C1 segment of cervical spinal cord (tissue), 14 donors: ENCODE results near the gene HDAC4.

Experiments used
- DNase-seq, 14 donors: peaks; one replicate each; lab custom pipeline; 2025; lab: John Stamatoyannopoulos, UW

HDAC4 gene

DNA sequence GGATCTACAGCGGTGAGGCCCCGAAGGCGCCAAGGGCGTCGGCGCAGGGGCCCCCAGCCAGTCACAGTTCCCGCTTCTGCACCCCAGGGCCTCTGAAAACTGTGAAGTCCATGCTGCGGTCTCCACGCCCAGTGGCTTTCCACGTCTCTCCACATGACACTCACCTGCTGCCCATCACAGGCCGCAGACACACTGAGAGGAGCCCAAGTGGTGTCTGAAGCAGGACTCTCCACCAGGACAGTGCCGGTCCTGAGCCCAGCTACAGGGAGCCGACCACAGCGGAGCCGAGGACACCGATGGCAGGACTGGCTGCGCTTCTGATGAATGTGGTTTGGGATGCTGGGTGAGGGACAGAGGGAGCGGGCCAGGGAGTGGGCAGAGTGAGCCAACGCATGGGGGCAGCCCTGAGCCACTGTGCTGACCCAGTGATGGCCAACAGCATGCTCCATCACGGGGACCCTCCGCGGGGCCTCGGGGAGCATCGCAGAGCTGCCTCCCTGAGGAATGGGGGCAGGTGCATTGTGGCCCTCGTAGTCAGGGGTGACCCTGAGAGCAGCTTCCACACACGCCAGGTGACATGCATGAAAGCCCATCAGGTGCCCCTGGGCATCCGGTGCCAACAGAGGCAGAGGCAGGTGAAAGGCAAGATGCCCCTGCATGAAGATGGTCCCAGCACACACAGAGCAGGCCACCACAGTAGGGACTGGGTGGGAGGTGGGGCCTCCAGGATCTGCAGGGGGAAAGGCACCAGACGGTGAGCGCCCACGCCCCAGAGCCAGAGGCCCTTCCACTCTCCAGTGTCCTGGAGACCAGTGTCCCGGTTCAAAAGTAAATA is 116.6 kb downstream of the HDAC4 start:
- DNase-seq = no peak

DNA sequence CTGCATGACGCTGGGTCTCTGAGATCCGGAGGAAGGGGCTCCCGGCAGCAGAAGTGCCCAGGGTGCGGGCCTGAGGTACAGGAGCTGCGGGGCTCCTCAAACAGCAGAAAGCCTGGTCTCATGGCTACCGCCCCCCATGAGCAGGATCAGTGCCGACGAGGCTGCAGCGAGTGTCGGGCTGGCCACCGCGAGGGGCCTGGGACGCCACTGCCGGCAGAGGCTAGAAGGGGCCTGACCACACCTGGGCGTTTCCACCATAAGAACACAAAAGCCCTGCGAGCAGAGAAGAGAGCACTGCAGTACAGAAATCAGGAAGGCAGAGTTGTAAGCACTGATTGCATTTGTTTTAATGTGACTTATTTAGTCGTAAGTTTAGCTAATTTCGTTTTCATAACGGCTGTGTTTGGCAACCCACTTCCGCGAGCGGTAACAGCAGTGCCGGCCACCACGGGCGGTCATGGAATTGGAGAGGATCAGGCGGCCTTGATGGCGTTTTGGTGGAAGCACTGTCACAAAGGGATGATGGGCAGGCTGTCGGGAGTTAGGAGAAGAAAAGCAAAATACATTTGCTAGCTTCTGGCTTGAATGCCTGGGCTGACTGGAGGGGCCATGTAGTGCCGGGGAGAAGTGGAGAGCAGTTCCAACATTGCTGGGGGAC is 117.4 kb downstream of the HDAC4 start:
- no peak for DNase-seq

DNA sequence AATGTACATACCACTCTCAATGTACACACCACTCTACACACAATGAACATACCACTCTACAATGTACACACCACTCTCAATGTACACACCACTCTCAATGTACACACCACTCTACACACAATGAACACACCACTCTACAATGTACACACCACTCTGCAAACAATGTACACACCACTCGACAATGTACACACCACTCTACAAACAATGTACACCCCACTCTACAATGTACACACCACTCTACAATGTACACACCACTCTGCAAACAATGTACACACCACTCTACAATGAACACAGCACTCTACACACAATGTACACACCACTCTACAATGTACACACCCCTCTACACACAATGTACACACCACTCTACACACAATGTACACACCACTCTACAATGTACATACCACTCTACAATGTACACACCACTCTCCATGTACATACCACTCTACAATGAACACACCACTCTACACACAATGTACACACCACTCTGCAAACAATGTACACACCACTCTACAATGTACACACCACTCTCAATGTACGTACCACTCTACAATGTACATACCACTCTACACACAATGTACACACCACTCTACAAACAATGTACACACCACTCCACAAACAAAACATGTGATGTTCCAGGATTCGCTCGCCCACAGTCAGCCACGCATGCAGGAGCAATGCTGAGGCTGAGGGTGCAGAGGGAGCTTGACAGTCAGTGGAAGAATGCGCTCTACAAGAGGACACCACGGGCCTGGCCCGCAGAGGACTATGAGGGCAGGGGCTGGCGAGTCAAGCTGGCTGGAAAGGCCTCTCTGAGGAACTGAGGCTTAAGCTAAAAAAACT is 118.2 kb downstream of the HDAC4 start:
- no peak for DNase-seq

DNA sequence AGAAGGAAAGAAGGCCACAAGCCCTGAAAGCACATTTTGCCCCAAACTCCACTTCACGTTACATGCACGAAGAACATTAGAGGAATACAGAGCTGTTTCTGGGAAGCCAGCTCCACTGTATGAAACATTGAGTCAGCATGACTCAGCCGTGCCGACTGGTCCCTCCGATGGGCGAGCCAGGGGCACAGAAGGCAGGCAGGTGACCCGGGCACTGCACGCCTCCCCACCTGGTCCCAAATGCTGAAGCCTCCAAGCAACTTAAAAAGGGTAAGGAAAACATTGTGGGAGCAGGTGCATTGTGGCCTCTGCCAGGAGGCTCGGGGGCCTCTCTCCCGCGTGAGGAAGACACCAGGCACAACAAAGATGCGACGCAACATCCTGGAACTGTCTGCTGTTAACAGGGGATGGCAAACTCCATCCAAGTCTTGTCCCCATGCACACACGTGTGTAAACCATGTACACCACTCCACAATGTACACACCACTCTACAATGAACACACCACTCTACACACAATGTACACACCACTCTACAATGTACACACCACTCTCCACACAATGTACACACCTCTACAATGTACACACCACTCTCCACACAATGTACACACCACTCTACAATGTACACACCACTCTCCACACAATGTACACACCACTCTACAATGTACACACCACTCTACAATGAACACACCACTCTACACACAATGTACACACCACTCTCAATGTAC is 120.4 kb downstream of the HDAC4 start:
- peak in 1 of 14 donors; percentile 60 for DNase-seq

DNA sequence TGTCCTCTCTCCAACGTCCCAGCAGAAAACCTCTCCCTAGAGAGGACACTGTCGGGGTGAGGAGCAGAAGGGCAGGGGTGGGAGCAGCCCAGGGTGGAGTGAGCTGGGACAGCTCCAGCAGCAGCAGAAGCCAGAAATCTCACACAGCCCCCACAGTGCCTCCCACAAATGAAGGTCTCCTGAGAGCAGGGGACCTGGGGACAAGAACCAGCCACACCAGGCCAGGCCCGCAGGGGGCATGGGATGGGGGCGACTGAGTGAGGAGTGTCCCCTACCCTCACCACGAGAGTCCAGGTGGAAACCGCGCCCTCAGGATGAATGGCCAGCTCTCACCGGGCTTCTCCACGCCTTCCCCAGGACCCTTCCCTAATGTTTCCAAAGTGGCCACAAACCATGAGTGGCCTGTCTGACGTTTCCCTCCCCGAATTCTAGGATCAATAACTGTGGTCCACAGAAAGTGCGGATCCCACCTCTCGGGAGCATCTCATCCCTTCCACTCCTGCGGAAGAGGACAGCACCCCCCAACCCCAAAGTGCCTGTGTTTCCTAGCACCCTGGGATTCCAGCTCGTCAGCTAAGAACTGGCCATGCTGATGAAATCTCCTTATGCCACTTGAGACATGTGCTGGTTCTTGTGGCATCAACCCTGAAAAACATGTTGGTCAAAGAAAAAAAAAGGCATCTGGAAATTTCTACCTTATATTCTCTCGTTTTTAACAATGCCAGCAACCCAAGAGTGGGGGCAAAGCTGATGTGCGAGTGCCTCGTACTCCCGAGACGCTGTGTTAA is 121.1 kb downstream of the HDAC4 start:
- no peak for DNase-seq

DNA sequence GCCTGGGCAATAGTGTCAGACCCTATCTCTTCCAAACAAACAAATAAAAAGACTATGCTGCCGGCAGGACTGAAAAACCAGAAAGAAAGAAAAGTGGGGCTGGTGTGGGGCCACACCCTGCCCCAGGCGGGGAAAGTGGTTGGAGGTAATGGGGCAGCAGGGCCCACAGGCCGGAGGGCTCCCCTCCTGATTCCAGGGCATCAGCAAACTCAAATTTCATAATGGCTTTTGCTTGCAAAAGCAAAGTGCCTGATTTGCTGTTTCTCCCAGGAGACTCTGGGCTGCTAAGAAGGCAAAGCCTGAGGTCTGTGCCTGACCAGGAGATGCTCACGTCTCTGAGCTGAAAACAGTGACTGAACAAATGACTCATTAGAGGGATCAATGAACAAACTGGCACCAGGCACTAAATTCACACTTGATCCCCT is 121.9 kb downstream of the HDAC4 start:
- no peak for DNase-seq

DNA sequence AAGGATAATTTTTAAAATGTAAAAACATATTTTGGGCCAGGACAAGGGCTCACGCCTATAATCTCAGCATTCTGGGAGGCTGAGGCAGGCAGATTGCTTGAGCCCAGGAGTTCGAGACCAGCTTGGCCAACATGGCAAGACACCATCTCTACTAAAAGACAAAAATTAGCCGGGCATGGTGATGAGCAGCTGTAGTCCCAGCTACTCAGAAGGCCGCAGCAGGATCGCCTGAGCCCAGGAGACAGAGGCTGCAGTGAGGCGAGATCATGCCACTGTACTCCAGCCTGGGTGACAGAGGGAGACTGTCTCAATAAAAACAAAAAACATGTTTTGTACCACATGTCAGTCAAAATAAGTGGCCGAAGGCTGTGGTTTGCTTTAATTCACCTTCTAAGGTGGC is 122.5 kb downstream of the HDAC4 start:
- DNase-seq = no peak

DNA sequence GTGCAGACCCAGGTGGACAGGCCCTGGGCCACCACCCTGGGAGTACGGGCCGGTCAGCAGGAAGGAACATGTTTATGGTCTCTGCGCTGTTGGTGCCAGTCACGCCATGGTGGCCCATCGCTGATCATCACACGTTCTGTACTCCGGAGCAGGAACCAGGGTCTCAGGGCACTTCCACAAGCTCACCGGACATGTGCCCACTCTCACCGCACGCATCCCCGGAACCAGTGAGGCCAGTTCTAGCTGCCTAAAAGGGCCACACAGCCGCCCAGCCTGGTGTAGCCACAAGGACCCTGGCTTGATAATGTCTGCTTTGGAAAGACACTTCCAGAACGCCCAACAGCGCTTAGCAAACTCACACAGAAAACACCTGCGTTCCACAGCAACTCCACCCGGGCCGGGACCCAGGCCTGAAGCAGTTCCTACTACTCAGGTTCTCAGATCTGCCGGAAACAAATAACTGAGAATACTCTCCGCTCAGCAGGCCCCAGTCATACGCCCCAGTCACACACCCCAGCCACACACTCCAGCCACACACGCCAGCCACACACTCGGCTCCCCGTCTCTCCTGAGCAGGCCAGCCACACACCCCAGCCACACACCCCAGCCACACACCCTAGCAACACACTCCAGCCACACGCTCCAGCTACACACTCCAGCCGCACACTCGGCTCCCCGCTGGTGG is 123.3 kb downstream of the HDAC4 start:
- no peak for DNase-seq

DNA sequence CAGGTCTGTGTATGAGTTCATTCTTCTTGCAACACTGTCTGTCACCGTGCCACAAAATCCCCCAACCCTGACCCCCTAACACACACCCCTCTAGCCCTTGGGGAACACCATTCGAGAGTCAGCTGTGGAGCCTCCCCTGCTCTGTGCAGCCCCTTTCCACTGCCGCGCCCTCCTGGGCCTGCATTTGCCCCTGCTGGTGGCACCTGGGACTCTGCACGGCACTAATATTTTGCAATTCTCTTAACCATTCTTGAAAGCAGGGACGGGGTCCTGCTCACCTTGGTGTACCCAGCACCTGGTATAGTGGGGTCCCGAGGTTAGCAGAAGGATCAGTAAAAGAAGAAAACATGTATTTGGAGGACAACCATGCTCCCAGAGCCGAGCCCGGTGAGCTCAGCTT is 124.0 kb downstream of the HDAC4 start:
- DNase-seq = no peak

DNA sequence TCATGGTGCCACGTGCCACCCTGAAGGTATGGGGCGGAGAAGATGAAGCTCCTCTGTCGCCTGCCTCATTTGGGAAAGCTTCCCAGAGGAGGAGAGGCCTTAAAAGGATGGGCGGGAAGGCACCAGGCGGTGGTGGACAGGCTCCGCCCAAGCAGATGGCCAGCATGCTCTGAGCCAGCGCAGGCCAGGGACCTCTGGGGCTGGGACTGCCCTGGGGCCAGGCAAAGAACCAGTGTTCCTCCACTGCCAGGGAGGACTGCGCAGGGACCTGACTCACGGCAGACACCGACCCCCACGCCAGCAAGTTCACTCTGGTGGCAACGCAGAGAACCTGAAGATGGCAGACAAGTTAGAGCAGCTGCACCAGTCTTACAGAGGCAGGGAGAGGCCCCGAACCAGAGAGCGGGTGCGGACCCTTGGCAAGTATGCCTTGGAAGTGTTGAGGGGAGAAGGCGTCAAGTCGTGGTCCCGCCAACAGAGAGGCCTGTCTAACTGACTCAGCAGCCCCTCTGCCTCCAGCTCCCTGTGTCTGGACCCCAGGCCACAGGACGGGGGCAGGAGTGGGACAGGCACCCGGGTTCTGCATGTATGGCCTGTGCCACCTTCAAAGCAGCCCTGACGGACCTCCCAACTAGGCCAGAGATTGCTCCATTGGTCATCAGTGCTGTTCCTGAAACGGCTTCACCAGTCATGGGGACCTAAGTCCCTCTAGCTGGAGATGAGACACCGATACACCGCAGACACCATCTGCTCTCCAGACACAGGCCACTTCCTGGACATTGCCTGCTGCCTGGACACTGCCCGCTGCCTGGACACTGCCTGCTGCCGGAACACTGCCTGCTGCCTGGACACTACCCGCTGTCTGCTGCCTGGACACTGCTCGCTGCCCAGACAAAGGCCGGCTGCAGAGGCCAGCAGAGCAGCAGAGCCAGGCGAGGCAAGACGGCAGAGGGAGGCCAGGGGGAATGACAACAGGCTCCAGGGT is 124.7 kb downstream of the HDAC4 start:
- peak in 10 of 14 donors; percentile 29 to 89 (median 58) for DNase-seq

DNA sequence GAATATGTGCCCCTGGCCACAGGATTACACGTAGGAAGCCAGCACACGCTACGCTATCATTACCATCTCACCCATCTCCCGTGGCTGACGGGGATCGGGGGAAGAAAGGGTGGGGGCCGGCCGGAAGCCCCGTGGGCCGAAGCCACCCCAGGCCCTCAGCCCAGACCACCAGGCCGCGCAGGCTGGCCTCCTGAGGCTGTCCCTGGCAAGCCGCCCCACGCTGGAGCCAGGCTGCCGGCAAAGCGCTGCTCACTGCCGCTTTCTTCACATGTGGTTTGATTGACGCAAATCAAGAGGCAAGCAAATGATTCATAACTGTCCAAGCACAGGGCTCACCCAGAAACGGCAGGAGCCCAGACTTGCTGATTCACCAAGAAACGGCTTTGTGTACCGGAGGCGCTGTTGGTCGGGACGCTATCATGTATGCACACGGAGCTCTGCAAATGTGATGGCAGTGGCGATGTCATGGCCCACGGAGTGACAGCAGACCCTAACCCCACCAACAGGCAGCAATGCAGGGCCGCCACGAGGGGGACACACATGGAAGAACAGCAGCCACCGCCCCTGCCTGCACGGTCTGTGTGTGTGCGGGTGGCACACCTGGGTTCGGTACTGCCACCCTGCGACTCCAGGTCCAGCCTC is 125.7 kb downstream of the HDAC4 start:
- peak in 5 of 14 donors; percentile 34 to 74 (median 56) for DNase-seq

DNA sequence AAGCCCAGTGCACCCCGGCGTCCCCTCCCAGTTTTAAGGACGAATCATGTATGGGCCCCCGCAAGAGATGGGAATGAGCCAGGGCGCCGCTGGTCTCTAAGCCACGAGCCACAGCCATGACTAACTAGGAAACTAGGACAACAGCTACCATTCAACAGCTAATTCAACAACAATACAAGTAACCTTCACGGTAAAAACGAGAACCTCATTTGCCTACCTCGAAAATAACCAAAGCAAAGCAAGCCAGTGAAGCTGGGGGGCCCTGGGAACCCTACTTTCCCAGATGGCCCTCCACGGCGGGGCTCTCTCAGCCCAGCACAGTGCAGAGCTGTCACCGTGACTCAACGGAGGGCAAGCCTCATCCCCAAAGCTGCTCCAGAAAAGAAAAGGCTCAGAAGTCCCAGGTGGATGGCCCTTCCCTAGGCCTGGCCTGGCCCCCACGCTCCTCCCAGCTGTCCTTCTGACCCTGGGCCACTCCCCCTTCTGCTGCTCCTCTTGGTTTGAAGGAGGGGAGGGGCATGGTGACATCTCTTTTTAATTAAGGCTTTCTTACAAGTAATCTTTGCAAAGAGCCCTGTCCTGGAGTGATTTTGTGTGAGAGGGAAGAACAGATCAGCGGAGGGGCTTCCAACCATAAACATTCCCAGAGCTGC is 126.3 kb downstream of the HDAC4 start:
- peak in 1 of 14 donors; percentile 52 for DNase-seq

DNA sequence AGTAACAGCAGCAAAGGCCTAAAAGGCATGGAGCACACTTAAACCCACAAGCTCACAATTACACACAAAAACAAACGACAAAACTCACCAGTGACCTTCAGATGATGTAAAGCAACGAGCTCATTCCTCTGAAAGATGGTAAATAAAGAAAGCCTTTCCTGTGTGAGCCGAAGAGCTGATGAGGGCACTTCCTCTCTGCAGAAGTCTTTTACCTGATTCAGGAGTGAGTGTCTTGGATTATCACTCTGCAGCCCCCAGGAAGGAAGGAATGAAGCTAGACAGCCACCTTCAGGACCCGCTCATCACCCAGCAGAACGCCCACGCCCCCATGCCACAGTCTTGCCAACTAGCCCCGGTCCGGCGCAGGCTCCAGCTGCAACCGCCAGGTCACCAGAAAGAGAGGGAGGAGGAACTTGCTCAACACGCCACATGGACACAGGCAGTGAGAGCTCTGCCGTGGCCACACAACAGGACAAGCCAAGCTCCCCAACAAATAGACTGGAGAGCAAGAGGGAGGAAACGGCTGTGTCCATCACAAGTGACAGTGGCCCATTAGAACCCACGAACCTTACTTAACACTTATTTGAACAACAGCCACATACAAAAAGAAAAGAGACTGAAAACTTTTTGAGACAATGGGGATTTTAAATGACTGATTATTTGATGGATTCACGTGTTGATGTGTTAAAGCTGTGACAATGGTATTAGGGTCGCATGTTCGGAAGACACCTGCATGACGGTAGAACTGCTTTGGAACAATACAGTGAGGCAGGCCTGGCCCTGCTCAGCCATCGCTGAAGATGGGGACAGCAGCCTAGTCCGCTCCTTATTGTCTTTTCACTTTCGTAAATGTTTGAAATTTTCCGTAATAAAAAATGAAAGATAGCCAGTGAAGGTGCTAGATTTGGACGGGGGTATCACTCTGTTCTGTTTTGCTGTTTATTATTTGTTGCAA is 127.3 kb downstream of the HDAC4 start:
- DNase-seq = no peak

DNA sequence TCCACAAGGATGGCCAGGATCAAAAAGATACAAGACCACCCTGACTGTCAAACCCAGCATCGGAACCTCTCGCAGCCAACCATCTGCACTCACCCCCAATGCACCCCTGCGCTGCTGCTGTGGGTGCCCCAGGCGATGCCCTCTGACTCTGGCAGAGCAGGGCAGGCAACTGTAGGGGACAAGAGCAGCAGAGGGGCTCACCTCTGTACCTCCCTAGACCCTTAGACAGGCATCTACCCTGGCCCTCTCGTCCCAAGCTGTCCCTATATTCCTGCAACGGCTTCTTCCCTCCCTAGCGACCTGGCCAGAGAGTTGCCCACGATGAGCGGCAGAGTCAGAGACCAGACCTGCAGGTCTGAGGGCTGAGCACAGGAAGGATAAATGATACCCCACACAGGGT is 128.2 kb downstream of the HDAC4 start:
- no peak for DNase-seq

DNA sequence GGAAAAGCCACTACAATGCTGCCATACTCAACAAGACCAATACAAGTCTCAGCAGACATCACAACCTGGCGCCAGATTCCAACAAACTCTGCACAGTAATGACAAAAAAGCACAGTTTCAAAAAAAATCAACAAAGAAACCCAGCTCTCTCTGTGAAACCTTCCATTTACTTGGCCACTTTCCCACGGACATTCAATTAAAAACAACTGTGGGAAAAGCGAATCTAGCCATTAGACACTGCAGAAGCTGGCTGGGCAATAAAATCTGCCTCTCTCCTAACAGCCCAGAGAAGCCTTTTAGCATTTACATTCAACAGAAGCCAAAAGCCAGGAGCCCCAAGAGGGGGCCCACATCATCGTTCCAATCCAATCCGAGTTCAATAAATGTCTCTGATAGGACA is 128.9 kb downstream of the HDAC4 start:
- DNase-seq = no peak

DNA sequence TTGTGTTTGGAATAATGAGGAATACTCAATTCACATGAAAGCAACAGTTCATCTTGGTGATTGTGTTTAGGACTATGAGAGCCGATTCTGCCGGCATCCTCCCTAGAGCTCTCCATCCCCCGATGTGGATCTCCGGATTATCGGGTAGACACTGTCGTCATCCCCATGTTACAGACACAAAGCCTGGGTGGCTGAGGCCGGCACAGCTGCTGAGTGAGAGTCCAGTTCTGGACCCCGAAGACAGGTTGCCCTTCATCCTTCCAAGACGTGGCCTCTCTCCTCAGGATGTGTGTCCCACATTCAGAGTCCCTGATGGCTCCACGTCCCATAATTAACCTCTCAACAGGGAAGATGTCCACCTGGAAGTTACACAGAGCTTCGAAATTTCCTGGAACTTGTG is 129.3 kb downstream of the HDAC4 start:
- no peak for DNase-seq

DNA sequence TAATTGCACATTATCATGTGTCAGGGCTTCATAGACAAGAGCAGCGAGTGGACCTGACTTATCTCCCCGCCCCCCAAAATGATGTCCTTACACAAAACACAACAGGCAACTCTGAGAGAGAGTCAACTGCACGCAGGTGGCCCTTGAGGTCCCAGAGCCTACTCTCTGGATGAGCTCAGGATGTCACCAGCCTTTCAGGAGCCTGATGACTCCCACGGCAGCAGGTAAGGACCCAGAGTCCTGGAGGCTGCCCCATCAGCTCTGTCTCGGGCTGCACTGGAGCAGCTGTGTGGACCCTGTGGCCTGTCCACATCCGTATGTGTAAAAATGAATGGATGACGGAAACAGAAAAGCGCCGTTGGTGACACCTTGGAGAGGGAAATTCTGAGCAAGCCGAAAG is 130.9 kb downstream of the HDAC4 start:
- DNase-seq = no peak
